Measurements from ENCODE around the gene TEX261.

Gene TEX261

DNA sequence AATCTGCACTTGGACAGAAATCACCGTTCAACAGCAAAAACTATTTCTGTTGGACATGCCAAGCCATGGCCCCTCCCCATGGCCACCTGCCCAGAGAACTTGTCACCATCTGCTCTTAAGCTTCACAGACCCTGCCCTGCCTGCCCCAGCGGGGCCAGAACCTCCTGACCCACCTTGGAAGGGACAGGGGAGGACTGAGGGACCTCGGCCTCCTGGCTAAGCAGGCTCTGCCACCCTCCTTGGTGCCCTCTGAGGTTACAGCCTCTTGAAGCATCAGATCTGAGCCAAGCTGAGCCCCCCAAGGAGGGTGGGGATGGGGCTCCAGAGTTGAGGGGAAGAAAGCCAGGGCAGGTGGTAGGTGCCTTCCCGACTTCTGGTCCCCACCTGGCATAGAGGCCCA is 6.5 kb downstream of the TEX261 start:
- TF ChIP-seq, protein P1, sequence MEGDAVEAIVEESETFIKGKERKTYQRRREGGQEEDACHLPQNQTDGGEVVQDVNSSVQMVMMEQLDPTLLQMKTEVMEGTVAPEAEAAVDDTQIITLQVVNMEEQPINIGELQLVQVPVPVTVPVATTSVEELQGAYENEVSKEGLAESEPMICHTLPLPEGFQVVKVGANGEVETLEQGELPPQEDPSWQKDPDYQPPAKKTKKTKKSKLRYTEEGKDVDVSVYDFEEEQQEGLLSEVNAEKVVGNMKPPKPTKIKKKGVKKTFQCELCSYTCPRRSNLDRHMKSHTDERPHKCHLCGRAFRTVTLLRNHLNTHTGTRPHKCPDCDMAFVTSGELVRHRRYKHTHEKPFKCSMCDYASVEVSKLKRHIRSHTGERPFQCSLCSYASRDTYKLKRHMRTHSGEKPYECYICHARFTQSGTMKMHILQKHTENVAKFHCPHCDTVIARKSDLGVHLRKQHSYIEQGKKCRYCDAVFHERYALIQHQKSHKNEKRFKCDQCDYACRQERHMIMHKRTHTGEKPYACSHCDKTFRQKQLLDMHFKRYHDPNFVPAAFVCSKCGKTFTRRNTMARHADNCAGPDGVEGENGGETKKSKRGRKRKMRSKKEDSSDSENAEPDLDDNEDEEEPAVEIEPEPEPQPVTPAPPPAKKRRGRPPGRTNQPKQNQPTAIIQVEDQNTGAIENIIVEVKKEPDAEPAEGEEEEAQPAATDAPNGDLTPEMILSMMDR (IDR thresholded peaks at IDR 0.05; ENCODE audit: insufficient read depth, low read length, poor library complexity, severe bottlenecking), result no peak
- no peaks in the 10 kb centered on the region for H3K27me3 ChIP-seq (replicated peaks; ENCODE audit: control insufficient read depth, insufficient read depth, low read length)
- DNase-seq (ENCODE audit: extremely low read depth, insufficient read length), result no peak
- H3K4me3 ChIP-seq (replicated peaks; ENCODE audit: low read depth, low read length), result no peak overlapping the region
- H3K36me3 ChIP-seq (ENCODE audit: control insufficient read depth, insufficient read depth, low read length), result peaks cover 27% of the 10 kb centered on the region

DNA sequence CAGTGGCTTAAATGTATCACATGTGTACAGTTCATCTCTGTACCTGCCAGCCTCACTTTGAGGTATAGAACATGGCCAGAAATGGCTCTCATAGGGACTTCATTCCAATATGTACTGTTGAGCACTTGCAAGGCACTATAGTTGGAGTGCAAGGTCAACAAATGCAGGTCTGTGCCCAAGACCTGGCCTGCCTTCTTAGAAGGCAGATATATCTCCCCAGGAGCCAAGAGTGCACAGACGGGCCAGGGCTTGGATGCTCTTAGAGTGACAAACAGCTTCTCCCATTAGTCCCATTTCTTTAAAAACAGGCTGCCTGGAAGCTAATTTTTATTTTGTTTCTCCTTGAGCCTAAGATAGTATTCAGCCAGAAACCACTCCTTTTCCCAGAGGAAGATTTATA is 7.3 kb downstream of the TEX261 start:
- Histone ChIP-seq H3K36me3 (ENCODE audit: control insufficient read depth, insufficient read depth, low read length) (peaks cover 27% of the 10 kb centered on the region), H3K4me3 (replicated peaks; ENCODE audit: low read depth, low read length) (no peak overlapping the region), H3K27me3 (replicated peaks; ENCODE audit: control insufficient read depth, insufficient read depth, low read length) (no peaks in the 10 kb centered on the region)
- DNase-seq (ENCODE audit: extremely low read depth, insufficient read length), result no peak
- TF ChIP-seq, protein P1 (IDR thresholded peaks at IDR 0.05; ENCODE audit: insufficient read depth, low read length, poor library complexity, severe bottlenecking), result no peak

DNA sequence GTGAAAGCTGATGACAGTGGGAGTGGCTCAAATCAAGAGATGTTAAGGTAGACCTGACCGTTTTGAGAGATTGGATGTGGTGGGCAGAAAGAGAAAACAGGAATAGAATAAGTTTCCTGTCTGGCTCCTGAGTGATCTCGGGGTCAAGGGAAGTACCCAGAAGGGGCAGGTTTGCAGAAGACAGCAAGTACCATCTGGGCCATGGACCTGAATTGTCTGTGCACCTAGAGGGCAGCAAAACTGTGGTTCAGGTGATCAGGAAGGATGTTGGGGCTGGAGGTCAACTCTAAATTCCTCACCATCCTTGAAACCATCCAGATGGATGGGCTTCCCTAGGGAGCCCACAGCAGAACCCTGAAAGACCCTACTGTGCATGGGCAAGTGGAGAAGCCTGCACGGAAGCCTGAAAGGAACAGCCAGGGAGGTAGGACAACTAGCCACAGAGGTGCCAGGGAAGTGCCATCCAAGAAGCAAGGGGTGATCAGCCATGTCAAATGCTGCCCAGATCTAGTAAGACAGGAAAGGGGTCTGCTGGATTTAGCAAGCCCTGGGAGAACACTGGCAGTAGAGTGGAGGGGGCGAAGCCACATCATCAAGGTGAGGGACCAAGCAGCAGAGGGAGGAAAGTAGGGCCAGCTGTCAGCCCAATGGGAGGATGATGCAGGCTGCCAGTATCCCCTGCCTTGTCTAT is 8.0 kb downstream of the TEX261 start:
- no peak for DNase-seq (ENCODE audit: extremely low read depth, insufficient read length)
- H3K36me3 ChIP-seq (ENCODE audit: control insufficient read depth, insufficient read depth, low read length), result peaks cover 24% of the 10 kb centered on the region
- H3K27me3 ChIP-seq (replicated peaks; ENCODE audit: control insufficient read depth, insufficient read depth, low read length), result no peaks in the 10 kb centered on the region

DNA sequence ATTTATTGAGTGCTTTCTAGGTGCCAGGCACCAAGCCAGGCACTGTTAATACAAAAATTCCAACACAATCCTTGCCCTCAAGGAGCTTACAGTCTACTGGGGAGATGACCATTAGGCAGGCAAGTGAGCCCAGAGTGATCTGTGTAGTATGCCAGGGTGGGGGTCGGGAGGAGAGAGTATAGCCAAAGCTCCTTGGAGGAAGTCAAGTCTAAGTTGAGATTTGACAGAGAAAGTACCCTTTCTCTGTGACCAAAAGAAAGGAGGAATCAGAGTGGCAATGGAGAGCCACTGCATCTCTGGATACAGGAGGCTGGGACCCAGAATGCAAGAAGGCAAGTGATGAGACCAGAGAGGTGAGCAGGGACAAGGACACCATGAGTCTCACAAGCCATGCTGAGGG is 8.7 kb downstream of the TEX261 start:
- Histone ChIP-seq H3K4me3 (replicated peaks; ENCODE audit: low read depth, low read length) (no peak overlapping the region), H3K27me3 (replicated peaks; ENCODE audit: control insufficient read depth, insufficient read depth, low read length) (no peaks in the 10 kb centered on the region), H3K36me3 (ENCODE audit: control insufficient read depth, insufficient read depth, low read length) (peaks cover 21% of the 10 kb centered on the region)
- TF ChIP-seq, protein P1 (IDR thresholded peaks at IDR 0.05; ENCODE audit: insufficient read depth, low read length, poor library complexity, severe bottlenecking), result no peak
- DNase-seq (ENCODE audit: extremely low read depth, insufficient read length), result no peak

More for the DNA sequence above, 8.0 kb downstream of the TEX261 start:
- H3K4me3 ChIP-seq (replicated peaks; ENCODE audit: low read depth, low read length), result no peak overlapping the region
- TF ChIP-seq, protein P1 (IDR thresholded peaks at IDR 0.05; ENCODE audit: insufficient read depth, low read length, poor library complexity, severe bottlenecking), result no peak

DNA sequence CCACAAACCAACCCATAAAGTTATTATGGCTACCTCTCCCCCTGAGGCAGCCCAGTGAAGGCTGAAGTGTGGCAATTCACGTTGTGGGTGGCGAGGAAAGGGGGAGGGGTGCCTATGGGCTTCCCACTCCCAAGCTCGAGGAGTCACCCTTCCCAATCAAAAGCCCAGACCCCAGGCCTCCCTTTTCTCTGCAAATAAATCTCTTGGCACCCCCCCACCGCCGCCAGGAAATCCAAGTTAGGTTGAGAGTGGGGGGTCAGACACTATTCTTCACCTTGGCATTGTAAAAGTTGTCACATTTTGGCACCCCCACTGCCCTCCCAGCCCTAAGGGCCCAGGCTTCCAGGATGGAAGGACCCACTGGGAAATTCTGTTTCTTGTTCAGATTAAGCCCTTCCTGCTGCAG is 9.4 kb downstream of the TEX261 start:
- Histone ChIP-seq H3K27me3 (replicated peaks; ENCODE audit: control insufficient read depth, insufficient read depth, low read length) (no peaks in the 10 kb centered on the region), H3K4me3 (replicated peaks; ENCODE audit: low read depth, low read length) (no peak overlapping the region), H3K36me3 (ENCODE audit: control insufficient read depth, insufficient read depth, low read length) (peaks cover 19% of the 10 kb centered on the region)
- no peak for DNase-seq (ENCODE audit: extremely low read depth, insufficient read length)
- TF ChIP-seq, protein P1 (IDR thresholded peaks at IDR 0.05; ENCODE audit: insufficient read depth, low read length, poor library complexity, severe bottlenecking), result no peak
